C4-2B (cell line): ENCODE data around the gene AGAP1.

Source experiments
- ZFX ChIP-seq: fragments of 450-650 bp; IDR thresholded peaks from 2 replicates; pipeline ENCODE4 v1.6.1; 2017
- TF ChIP-seq, protein P1 (sequence below): fragments of 450-650 bp; conservative IDR thresholded peaks from 2 replicates; pipeline ENCODE4 v1.5.1; 2017; ENCODE audit warnings: mild to moderate bottlenecking

- TF ChIP-seq, protein P1, sequence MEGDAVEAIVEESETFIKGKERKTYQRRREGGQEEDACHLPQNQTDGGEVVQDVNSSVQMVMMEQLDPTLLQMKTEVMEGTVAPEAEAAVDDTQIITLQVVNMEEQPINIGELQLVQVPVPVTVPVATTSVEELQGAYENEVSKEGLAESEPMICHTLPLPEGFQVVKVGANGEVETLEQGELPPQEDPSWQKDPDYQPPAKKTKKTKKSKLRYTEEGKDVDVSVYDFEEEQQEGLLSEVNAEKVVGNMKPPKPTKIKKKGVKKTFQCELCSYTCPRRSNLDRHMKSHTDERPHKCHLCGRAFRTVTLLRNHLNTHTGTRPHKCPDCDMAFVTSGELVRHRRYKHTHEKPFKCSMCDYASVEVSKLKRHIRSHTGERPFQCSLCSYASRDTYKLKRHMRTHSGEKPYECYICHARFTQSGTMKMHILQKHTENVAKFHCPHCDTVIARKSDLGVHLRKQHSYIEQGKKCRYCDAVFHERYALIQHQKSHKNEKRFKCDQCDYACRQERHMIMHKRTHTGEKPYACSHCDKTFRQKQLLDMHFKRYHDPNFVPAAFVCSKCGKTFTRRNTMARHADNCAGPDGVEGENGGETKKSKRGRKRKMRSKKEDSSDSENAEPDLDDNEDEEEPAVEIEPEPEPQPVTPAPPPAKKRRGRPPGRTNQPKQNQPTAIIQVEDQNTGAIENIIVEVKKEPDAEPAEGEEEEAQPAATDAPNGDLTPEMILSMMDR, result no peak
- TF ChIP-seq ZFX, result no peak
These were observed 365.0 kb downstream of the AGAP1 start for GRCh38 chr2:235858881-235859280.
